Measurements from ENCODE around the gene MACROD2. TPM values are rescaled to one million over a fixed set of nuclear protein-coding genes. Genes with fewer than 3 reads are reported as not detected.
"Not testable (repeated sequence)": the region's sequence is repeated elsewhere in the genome, so short reads cannot be mapped to it uniquely, and the experiment has no call there.

Gene MACROD2
- total RNA-seq, 4 donors from 2014 or later: 10.0 to 24.0 (median 17.0) TPM

DNA sequence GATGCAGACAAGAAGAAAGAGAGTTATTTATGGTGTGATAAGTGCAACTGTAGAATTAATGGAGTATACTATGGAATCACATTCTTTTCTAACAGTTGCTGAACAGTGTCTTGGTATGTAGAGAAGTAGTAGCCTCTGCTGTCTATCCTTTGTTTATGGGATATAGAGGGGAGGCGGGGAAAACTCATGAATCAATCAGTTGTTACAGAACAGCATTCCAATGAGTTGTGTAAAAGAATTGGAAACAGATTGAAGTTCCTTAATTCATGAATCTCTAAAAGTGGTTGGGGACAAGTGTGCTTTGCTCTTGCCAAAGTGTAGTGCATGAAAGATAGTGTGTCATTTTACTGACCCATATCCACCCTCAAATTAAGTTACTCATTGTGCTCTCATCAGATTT is 264.4 kb downstream of the MACROD2 start:
- intact Hi-C loops (cut with DNase I; ENCODE audit: low total_unique reads): no loop called here
- no peak for DNase-seq (ENCODE audit: low spot score in 2 of 2)
- H3K4me3 ChIP-seq (ENCODE audit: low read depth, poor library complexity, severe bottlenecking): no peak overlapping the region
- TF ChIP-seq, protein P1, sequence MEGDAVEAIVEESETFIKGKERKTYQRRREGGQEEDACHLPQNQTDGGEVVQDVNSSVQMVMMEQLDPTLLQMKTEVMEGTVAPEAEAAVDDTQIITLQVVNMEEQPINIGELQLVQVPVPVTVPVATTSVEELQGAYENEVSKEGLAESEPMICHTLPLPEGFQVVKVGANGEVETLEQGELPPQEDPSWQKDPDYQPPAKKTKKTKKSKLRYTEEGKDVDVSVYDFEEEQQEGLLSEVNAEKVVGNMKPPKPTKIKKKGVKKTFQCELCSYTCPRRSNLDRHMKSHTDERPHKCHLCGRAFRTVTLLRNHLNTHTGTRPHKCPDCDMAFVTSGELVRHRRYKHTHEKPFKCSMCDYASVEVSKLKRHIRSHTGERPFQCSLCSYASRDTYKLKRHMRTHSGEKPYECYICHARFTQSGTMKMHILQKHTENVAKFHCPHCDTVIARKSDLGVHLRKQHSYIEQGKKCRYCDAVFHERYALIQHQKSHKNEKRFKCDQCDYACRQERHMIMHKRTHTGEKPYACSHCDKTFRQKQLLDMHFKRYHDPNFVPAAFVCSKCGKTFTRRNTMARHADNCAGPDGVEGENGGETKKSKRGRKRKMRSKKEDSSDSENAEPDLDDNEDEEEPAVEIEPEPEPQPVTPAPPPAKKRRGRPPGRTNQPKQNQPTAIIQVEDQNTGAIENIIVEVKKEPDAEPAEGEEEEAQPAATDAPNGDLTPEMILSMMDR (IDR thresholded peaks at IDR 0.05): no peak
- no peak for TF ChIP-seq POLR2A (IDR thresholded peaks at IDR 0.05)
- 41 to 68% methylated on average over 1 of the region's 1 CpG for WGBS, 2 donors

DNA sequence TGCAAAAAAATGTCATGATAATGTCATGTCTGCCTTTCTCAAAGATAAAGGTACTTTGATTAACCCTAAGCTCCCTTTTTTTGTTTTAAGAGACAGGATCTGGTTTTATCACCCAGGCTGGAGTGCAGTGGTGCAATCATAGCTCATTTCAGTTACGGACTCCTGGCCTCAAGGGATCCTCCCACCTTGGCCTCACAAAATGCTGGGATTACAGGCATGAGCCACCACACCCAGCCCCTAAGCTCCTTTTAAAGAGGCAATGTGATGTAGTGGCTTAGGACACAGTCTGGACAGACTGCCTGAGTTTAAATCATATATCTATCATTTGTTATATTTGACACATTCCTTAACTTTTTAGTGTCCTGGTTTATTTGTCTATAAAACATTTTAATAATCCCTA is 265.1 kb downstream of the MACROD2 start:
- no peak for TF ChIP-seq POLR2A (IDR thresholded peaks at IDR 0.05)
- TF ChIP-seq, protein P1 (IDR thresholded peaks at IDR 0.05): no peak
- DNase-seq (ENCODE audit: low spot score in 2 of 2): no peak
- H3K4me3 ChIP-seq (ENCODE audit: low read depth, poor library complexity, severe bottlenecking): no peak overlapping the region
- intact Hi-C loops (cut with DNase I; ENCODE audit: low total_unique reads): no loop called here
- 61 to 69% methylated on average over 1 of the region's 1 CpG for WGBS, 2 donors

DNA sequence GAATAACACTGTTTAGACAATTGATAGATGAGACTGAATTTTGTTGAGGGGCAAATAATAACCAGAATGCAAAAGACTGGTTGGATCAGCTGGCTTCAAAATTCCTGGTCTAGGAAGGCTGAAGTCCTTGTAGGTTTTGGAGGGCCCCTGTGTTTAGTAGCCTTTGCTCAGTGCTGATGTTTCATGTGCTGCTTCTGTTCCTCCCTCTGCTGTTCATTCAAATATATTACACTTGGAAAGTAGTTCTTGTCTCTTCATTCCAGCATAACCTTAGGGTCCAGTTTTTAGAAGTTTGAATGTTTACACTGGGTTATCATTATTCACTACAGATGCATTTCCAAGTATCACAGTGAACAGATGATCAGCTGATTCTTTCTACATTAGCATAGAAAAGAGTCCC is 269.6 kb downstream of the MACROD2 start:
- TF ChIP-seq, protein P1 (IDR thresholded peaks at IDR 0.05): no peak
- TF ChIP-seq POLR2A (IDR thresholded peaks at IDR 0.05): no peak

DNA sequence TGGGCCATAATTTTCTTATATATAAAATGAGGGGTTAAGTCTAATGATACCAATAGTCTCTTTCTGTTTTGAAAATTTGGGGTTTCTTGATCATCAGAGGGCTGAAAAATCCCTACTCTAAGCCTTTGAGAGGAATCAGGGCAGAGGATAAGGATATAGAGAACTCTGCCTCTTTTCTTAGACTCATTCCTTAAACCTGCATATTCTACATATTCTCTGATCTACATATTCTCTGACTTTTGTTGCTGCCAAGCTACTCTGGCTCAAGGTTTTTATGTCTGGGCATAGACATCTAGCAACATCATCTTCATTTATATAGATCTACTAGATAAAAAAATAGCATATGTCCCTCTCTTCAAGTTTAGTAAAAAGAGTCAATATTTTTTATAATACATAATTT is 270.9 kb downstream of the MACROD2 start:
- no peak overlapping the region for H3K4me3 ChIP-seq (ENCODE audit: low read depth, poor library complexity, severe bottlenecking)
- no peak for DNase-seq (ENCODE audit: low spot score in 2 of 2)
- intact Hi-C loops (cut with DNase I; ENCODE audit: low total_unique reads): no loop called here
- TF ChIP-seq, protein P1 (IDR thresholded peaks at IDR 0.05): no peak
- no peak for TF ChIP-seq POLR2A (IDR thresholded peaks at IDR 0.05)

More for the DNA sequence above, 269.6 kb downstream of the MACROD2 start:
- DNase-seq (ENCODE audit: low spot score in 2 of 2): no peak
- intact Hi-C loops (cut with DNase I; ENCODE audit: low total_unique reads): no loop called here
- H3K4me3 ChIP-seq (ENCODE audit: low read depth, poor library complexity, severe bottlenecking): no peak overlapping the region

DNA sequence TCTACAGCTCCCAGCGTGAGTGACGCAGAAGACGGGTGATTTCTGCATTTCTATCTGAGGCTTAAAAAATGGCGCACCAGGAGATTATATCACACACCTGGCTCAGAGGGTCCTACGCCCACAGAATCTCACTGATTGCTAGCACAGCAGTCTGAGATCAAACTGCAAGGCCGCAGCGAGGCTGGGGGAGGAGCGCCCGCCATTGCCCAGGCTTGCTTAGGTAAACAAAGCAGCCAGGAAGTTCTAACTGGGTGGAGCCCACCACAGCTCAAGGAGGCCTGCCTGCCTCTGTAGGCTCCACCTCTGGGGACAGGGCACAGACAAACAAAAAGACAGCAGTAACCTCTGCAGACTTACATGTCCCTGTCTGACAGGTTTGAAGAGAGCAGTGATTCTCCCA is 275.4 kb downstream of the MACROD2 start:
- WGBS, 2 donors: 97 to 98% methylated on average over 9 of the region's 9 CpGs
- H3K4me3 ChIP-seq (ENCODE audit: low read depth, poor library complexity, severe bottlenecking); intact Hi-C loops (cut with DNase I; ENCODE audit: low total_unique reads); DNase-seq (ENCODE audit: low spot score in 2 of 2): not testable (repeated sequence)

DNA sequence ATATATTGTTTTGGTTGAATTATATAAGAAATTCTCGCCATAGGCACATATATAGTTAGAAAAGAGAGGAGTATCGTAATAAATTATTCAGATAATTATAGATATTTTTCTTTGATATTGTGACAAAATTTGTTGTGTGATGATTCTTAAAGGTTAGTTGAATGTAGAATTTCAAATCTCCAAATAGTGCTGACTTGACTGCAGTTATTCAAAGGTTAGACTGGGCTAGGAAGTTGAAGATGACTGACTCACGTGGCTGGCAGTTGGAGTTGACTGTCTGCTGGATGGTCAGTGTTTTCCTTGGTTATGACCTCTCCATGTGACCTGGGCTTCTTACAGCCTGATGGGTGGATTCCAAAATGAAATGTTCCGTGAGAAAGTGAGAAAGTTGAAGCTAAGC is 286.8 kb downstream of the MACROD2 start:
- intact Hi-C loops (cut with DNase I; ENCODE audit: low total_unique reads): no loop called here
- no peak for TF ChIP-seq POLR2A (IDR thresholded peaks at IDR 0.05)
- TF ChIP-seq, protein P1 (IDR thresholded peaks at IDR 0.05): no peak
- WGBS, 2 donors: 90% methylated on average over 4 of the region's 4 CpGs
- no peak for DNase-seq (ENCODE audit: low spot score in 2 of 2)
- no peak overlapping the region for H3K4me3 ChIP-seq (ENCODE audit: low read depth, poor library complexity, severe bottlenecking)
